Activated CD4-positive, alpha-beta T cell treated with anti-CD3 and anti-CD28 coated beads for 36 hours (primary cell): ENCODE data around the gene IWS1. TPM values are rescaled to one million over a fixed set of nuclear protein-coding genes. Genes with fewer than 3 reads are reported as not detected.

Experiments used
- total RNA-seq, 2 experiments: library from RNA; stranded (reverse); gene quantifications; one replicate each; pipeline ENCODE4 v1.2.3, GENCODE V29; 2021

The IWS1 gene
- total RNA-seq, 2 experiments from 2014 or later = 49.5 to 55.0 TPM

Other genes with a start within 250 kb of the IWS1 start
- gene ERCC3, start 232.3 kb downstream of the IWS1 start, total RNA-seq = 10 to 100 TPM; 49.5 to 49.8 TPM
- 10 to 100 TPM; 35.2 to 35.6 TPM for gene MAP3K2, start 138.5 kb downstream of the IWS1 start, total RNA-seq
- gene PROC, start 108.1 kb downstream of the IWS1 start, total RNA-seq = not detected
- gene MYO7B, start 9.2 kb upstream of the IWS1 start, total RNA-seq = 1 to 10 TPM in 1 of 2 experiments, under 1 TPM in 1; 0.75 to 1.5 TPM
- not detected for gene GPR17, start 119.7 kb upstream of the IWS1 start, total RNA-seq
- 10 to 100 TPM; 16.4 to 19.3 TPM for gene LIMS2, start 149.0 kb upstream of the IWS1 start, total RNA-seq
- 1 to 10 TPM; 2.8 to 3.1 TPM for gene SFT2D3, start 175.0 kb upstream of the IWS1 start, total RNA-seq